ENCODE results near the gene FOXI3.
"Not testable (repeated sequence)": the region's sequence is repeated elsewhere in the genome, so short reads cannot be mapped to it uniquely, and the experiment has no call there.

The FOXI3 gene

GRCh38 chr2:88451811-88452564 lies 505 bp downstream of the FOXI3 start:
- Mint-ChIP-seq H3K27me3 (peaks cover 65% of the 10 kb centered on the region), H3K27ac (no peak overlapping the region), H3K9me3 (no peaks in the 10 kb centered on the region), H3K4me3 (peak overlapping the region; percentile 56), H3K4me1 (peaks cover 9% of the 10 kb centered on the region), H3K36me3 (peaks cover 3% of the 10 kb centered on the region)
- peak; percentile 34 for DNase-seq
- CTCF ChIA-PET = no interaction called here

GRCh38 chr2:88450925-88451810 lies 1.3 kb downstream of the FOXI3 start:
- H3K27ac Mint-ChIP-seq = no peak overlapping the region
- no peak overlapping the region for H3K4me3 Mint-ChIP-seq
- peaks cover 3% of the 10 kb centered on the region for H3K36me3 Mint-ChIP-seq
- no peak for DNase-seq
- no peaks in the 10 kb centered on the region for H3K9me3 Mint-ChIP-seq
- peaks cover 72% of the 10 kb centered on the region for H3K27me3 Mint-ChIP-seq
- H3K4me1 Mint-ChIP-seq = peaks cover 9% of the 10 kb centered on the region
- CTCF ChIA-PET = no interaction called here

GRCh38 chr2:88450186-88450585 lies 2.3 kb downstream of the FOXI3 start:
- H3K4me3 Mint-ChIP-seq = no peak overlapping the region
- H3K27me3 Mint-ChIP-seq = peaks cover 71% of the 10 kb centered on the region
- peaks cover 3% of the 10 kb centered on the region for H3K36me3 Mint-ChIP-seq
- no peak for DNase-seq
- CTCF ChIA-PET = no interaction called here
- H3K27ac Mint-ChIP-seq = no peak overlapping the region
- H3K4me1 Mint-ChIP-seq = peaks cover 9% of the 10 kb centered on the region
- H3K9me3 Mint-ChIP-seq = no peaks in the 10 kb centered on the region

- CTCF ChIA-PET = no interaction called here
- no peak overlapping the region for H3K27ac Mint-ChIP-seq
- H3K4me3 Mint-ChIP-seq = no peak overlapping the region
- H3K9me3 Mint-ChIP-seq = no peaks in the 10 kb centered on the region
- H3K27me3 Mint-ChIP-seq = peaks cover 71% of the 10 kb centered on the region
- peaks cover 9% of the 10 kb centered on the region for H3K4me1 Mint-ChIP-seq
- H3K36me3 Mint-ChIP-seq = peaks cover 3% of the 10 kb centered on the region
- DNase-seq = no peak
These were observed 4.2 kb downstream of the FOXI3 start for GRCh38 chr2:88448248-88448647.

GRCh38 chr2:88443353-88443938 lies 9.0 kb downstream of the FOXI3 start:
- H3K27ac Mint-ChIP-seq = no peak overlapping the region
- no peak for DNase-seq
- H3K4me3 Mint-ChIP-seq = no peak overlapping the region
- H3K4me1 Mint-ChIP-seq = no peaks in the 10 kb centered on the region
- no peaks in the 10 kb centered on the region for H3K36me3 Mint-ChIP-seq
- H3K9me3 Mint-ChIP-seq = no peaks in the 10 kb centered on the region
- CTCF ChIA-PET = no interaction called here
- H3K27me3 Mint-ChIP-seq = peaks cover 62% of the 10 kb centered on the region

GRCh38 chr2:88442473-88442872 lies 10.0 kb downstream of the FOXI3 start:
- CTCF ChIA-PET = no interaction called here
- no peak for DNase-seq
- H3K27ac Mint-ChIP-seq = no peak overlapping the region
- H3K4me1 Mint-ChIP-seq = no peaks in the 10 kb centered on the region
- H3K9me3 Mint-ChIP-seq = no peaks in the 10 kb centered on the region
- no peaks in the 10 kb centered on the region for H3K36me3 Mint-ChIP-seq
- peaks cover 57% of the 10 kb centered on the region for H3K27me3 Mint-ChIP-seq
- H3K4me3 Mint-ChIP-seq = no peak overlapping the region

- H3K4me1 Mint-ChIP-seq = no peaks in the 10 kb centered on the region
- H3K4me3 Mint-ChIP-seq = no peak overlapping the region
- CTCF ChIA-PET = no interaction called here
- DNase-seq = no peak
- peaks cover 56% of the 10 kb centered on the region for H3K27me3 Mint-ChIP-seq
- no peak overlapping the region for H3K27ac Mint-ChIP-seq
- no peaks in the 10 kb centered on the region for H3K9me3 Mint-ChIP-seq
- no peaks in the 10 kb centered on the region for H3K36me3 Mint-ChIP-seq
These were observed 10.4 kb downstream of the FOXI3 start for GRCh38 chr2:88442061-88442460.

GRCh38 chr2:88437010-88437409 lies 15.5 kb downstream of the FOXI3 start:
- no peak overlapping the region for H3K4me3 Mint-ChIP-seq
- H3K9me3 Mint-ChIP-seq = no peaks in the 10 kb centered on the region
- DNase-seq = no peak
- CTCF ChIA-PET = no interaction called here
- no peaks in the 10 kb centered on the region for H3K4me1 Mint-ChIP-seq
- H3K27ac Mint-ChIP-seq = no peak overlapping the region
- no peaks in the 10 kb centered on the region for H3K36me3 Mint-ChIP-seq
- peaks cover 30% of the 10 kb centered on the region for H3K27me3 Mint-ChIP-seq

GRCh38 chr2:88429929-88430328 lies 22.6 kb downstream of the FOXI3 start:
- Mint-ChIP-seq H3K27me3 (peaks cover 4% of the 10 kb centered on the region), H3K27ac (no peak overlapping the region), H3K9me3 (no peaks in the 10 kb centered on the region), H3K4me3 (no peak overlapping the region), H3K4me1 (no peaks in the 10 kb centered on the region), H3K36me3 (no peaks in the 10 kb centered on the region)
- no peak for DNase-seq
- CTCF ChIA-PET = no interaction called here

- Mint-ChIP-seq H3K27ac (no peak overlapping the region), H3K27me3 (no peaks in the 10 kb centered on the region), H3K4me1 (no peaks in the 10 kb centered on the region), H3K9me3 (no peaks in the 10 kb centered on the region), H3K36me3 (no peaks in the 10 kb centered on the region), H3K4me3 (no peak overlapping the region)
- no peak for DNase-seq
- CTCF ChIA-PET = no interaction called here
These were observed 28.8 kb downstream of the FOXI3 start for GRCh38 chr2:88423733-88424132.

- CTCF ChIA-PET, DNase-seq, H3K9me3 Mint-ChIP-seq, H3K36me3 Mint-ChIP-seq, H3K27ac Mint-ChIP-seq, H3K4me1 Mint-ChIP-seq, H3K4me3 Mint-ChIP-seq: not testable (repeated sequence)
- peaks cover 14% of the 10 kb centered on the region for H3K27me3 Mint-ChIP-seq
These were observed 33.4 kb downstream of the FOXI3 start for GRCh38 chr2:88419051-88419450.

- Mint-ChIP-seq H3K4me1 (no peaks in the 10 kb centered on the region), H3K9me3 (no peaks in the 10 kb centered on the region), H3K36me3 (no peaks in the 10 kb centered on the region), H3K4me3 (no peak overlapping the region), H3K27ac (no peak overlapping the region), H3K27me3 (peaks cover 14% of the 10 kb centered on the region)
- no peak for DNase-seq
- CTCF ChIA-PET = no interaction called here
These were observed 36.4 kb downstream of the FOXI3 start for GRCh38 chr2:88416016-88416663.

GRCh38 chr2:88408870-88409269 lies 43.6 kb downstream of the FOXI3 start:
- CTCF ChIA-PET, H3K4me1 Mint-ChIP-seq, H3K27ac Mint-ChIP-seq, H3K36me3 Mint-ChIP-seq, H3K4me3 Mint-ChIP-seq, DNase-seq, H3K27me3 Mint-ChIP-seq, H3K9me3 Mint-ChIP-seq: not testable (repeated sequence)

GRCh38 chr2:88400037-88400767 lies 52.3 kb downstream of the FOXI3 start:
- no peak overlapping the region for H3K4me3 Mint-ChIP-seq
- H3K36me3 Mint-ChIP-seq = no peaks in the 10 kb centered on the region
- DNase-seq = no peak
- no peaks in the 10 kb centered on the region for H3K4me1 Mint-ChIP-seq
- H3K27ac Mint-ChIP-seq = no peak overlapping the region
- CTCF ChIA-PET = no interaction called here
- H3K27me3 Mint-ChIP-seq = peaks cover 7% of the 10 kb centered on the region
- H3K9me3 Mint-ChIP-seq = no peaks in the 10 kb centered on the region

All from activated naive CD4-positive, alpha-beta T cell treated with anti-CD3 and anti-CD28 coated beads, Interleukin-2, amount 10 ng/mL, durations not matched to agents 7 days and 5 days (primary cell).